Hematopoietic multipotent progenitor cell (in vitro differentiated cells): ENCODE data around the gene SIN3A. TPM values are rescaled to one million over a fixed set of nuclear protein-coding genes. Genes with fewer than 3 reads are reported as not detected.
"Not testable (repeated sequence)": the region's sequence is repeated elsewhere in the genome, so short reads cannot be mapped to it uniquely, and the experiment has no call there.

Source experiments
- DNase-seq, 3 donors: peaks; one replicate each; pipeline ENCODE4 v3.0.0-alpha.2; 2011 to 2015; ENCODE audit warnings: low read depth in 2 of 3, low spot score in 2 of 3
- total RNA-seq: library from RNA; depleted of rRNA; stranded (reverse); fragments of >200 nt; gene quantifications from one replicate; pipeline ENCODE4 v1.2.3, GENCODE V29; 2012

Gene SIN3A
- total RNA-seq, 1 donor = 71.4 TPM

DNA sequence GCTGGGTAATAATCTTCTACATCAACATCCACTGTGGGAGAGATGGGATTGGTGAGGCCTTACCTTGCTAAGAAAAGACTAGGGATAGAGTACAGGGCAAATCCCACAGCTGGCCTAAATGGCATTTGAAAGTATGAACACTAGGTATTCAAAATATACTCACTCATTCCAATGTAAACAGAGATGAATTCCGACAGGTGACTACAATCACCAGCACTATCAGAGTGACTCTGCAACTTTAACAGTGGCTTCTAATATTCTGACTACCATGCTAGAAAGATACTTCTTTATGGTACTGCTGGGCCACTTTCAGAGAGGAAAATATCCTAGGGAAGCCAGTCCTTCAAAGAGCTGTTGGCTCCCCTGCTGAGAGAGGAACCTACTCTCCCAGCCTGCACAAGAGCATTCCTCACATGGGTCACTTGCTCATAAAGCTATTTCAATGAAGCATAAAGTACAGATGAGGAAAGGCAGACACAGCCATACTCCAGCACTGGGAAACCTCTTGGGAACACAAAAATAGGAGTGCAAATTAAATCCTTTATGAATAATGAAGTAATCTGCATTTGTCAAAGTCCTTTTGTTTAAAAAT lies 61.6 kb downstream of the SIN3A start:
- no peak for DNase-seq

DNA sequence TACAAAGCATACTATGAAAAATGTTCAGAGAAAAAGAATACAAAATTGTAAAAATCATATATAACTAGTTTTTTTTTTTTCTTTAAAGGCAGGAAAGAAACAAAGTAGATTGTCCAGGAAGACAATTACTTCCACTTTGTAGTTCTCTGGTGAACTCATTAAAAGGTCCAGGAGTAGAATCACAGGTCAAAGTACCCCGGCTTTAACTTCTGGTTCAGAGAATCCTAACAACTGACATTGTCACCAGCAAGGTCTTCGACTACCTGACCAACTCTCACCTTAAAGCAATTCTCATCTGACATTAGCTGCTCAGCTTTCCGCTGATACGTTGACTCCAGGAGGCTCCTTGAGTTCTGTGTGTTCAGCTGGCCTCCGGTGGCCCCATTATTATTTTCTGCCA lies 67.5 kb downstream of the SIN3A start:
- not testable (repeated sequence) for DNase-seq

DNA sequence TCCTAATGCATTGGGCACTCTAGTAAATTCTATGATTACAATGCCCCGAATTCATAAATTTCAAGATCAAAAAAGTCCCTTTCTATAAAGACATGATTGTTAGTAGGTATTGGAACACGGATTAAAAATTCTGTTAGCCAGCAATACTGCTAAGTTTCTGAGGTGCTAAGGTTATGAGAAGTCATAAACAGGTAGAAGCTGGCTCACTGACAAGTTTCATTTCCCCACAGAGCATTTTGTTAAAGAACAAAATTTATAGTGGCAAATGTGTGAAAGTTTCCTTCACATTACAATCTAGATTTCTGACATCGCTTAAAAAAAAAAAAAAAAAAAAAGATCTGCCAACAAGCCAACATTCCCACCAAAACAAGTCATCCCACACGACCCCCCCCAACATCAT lies 70.7 kb downstream of the SIN3A start:
- no peak for DNase-seq

DNA sequence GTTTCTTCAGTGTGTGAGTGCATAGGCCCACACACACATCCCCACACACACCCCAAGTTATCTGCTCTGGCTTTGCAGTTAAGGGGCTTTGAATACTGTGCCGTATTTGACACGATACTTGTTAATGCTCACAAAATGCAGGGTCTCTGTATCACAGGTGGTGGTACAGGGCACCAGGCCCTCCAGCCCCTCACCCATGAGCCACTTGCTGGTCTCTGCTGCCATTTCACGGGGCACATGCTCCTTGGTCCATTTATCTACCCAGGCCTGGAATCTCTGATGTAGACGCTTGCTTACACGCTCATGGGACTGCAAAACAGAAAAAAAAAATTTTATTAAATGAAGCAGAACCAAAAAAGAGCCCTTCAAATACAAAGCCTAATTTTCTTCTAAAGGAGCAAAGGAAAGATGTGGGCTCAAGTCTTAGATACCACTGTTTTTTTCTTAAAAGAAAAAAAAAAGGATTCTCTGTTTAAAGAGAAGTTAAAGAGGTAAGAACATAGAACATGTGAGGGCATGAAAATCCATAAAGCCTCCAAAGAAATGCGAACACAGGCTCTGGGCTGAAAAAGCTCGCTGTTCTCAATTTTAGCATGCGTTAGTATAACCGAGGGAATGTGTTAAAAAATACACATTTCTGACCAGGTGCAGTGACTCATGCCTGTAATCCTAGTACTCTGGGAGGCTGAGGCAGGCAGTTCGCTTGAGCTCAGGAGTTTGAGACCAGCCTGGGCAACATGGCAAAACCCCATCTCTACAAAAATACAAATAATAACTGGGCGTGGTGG lies 79.4 kb downstream of the SIN3A start:
- no peak for DNase-seq

DNA sequence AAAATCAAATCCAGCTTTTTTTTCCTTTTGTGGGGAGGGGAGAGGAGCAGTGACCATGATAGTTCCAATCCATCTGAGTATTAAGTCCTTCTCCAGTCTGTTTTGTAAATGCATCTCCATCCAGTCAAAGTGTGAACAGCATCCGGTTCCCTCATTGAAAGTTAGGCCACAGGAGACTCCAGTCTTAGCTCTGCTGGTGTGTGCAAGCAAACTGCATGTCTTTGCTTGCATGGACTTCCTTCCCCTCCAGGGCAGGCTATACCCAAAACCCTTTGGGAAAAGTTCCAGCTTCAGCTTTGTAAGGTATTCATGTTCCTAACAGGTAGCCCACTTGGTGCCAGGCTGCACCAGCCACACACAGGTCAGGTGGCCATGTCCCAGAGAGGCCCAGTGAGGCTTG lies 80.0 kb downstream of the SIN3A start:
- no peak for DNase-seq

DNA sequence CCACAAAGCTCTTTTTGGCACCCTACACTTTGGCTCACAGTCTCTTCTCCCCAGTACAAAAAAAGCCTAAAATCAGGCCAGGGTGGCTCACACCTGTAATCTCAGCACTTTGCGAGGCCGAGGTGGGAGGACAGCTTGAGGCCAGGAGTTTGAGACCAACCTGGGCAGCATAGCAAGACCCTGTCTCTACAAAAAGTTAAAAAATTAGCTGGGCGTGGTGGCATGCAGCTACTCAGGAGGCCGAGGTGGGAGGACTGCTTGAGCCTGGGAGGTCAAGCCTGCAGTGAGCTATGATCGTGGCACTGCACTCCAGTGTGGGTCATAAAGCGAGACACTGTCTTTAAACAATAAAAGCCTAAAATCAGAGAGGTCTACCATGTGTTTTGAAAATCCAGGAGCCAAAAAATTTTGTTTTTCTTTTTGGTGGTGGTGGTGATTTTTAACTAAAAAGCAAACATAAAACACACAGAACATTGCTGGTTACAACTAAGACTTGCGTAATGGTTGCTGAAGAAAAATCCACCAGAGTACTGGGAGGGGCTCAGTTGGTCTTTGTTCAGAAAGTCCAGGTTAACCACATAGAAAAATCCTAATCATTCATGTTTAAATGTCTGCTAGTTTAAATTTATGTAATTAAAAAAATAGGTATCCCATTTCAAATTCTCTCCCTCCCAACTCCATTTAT lies 81.5 kb downstream of the SIN3A start:
- no peak for DNase-seq

DNA sequence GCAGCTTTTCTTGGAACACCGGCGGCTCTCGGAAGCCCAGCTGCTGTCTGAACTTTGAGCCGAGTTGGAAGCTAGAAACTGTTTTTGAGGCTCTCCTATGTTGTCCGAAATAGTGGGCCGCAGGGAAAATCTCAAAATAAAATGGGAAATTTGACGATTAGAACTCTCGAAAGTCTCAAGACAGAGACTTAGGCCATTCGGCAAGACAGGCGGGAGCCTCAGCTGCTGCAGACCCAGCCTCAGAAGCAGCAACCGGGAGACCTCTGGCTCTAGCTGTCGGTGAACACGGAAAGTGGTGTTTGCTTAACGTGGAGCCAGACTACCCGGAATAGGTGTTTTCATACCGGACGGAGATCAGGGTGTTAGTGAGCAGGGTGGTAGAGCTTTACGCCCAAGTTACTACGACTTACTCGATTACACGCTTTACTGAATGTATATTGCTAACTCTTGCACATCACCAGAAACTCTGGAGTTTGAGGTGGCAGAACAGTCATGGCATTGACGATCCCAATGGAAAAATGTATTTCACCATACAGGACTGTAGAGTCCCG lies 82.7 kb downstream of the SIN3A start:
- DNase-seq = no peak

DNA sequence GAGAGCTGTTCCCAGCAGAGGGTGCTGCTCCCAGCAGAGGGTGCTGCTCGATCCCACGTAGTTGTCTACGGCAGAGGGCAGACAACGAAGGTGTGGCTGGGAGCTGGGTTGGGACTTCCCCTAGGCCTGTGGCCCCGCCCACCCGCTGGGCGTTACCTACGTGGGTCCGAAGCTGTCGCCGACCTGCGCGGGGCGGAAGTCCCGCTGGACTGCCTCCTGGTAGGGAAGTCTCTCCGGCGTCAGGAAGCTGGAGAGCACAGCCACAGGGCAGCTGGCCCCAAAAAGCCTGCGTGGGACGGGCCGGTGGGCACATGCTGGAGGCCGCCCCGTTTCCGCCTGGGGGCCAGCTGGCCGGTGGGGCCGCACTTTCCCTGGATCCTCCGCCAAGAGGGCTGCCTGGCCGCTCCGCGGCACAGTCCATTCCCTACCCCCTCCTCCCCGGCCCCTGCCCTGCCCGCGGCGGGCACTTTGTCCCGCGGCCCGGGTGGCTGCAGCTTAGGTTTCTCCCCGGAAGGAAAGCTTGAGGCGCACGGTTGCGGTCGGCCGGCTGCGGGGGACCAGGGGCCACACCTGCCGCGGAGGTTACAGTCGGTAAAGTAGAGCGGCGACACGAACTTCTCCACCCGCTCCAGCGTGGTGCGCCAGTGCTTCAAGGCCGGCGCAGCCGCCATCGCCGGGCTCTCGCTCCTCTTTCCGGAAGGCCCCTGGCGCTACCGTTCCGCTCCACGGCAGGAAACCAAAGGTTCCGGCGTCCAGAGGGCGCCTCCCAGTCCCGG lies 83.4 kb downstream of the SIN3A start, which contains the start of gene MAN2C1:
Gene MAN2C1, minus strand, starts transcription at position 695 of the 776 bp plus-strand sequence. Its CDS starts 24 bp downstream, at position 671.
- DNase-seq = peak; percentile 78 to 93 (median 89)

DNA sequence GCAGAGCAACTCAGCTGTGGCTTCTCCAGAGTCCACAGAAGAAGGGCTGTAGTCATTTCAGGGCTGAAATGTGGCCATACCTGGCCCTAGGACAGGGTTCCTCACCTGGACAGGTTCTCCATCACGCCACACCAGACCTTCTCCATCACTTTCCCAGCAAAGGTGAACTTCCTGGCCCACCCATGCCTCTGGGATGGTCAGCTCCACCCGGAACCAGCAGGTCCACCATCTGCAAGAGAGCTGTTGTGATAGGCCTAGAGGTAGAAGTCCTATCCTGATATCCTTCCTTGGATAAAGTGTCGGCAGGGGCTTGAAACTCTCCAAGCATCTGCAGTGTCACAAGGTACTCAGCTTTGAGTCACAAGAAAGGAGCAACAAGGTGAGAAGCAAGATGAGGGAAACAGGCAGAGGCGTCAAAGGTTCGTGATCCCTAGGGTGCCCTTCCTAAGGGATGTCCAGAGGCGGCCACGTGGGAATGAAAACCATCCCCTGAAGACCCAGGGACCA lies 84.0 kb downstream of the SIN3A start:
- no peak for DNase-seq

DNA sequence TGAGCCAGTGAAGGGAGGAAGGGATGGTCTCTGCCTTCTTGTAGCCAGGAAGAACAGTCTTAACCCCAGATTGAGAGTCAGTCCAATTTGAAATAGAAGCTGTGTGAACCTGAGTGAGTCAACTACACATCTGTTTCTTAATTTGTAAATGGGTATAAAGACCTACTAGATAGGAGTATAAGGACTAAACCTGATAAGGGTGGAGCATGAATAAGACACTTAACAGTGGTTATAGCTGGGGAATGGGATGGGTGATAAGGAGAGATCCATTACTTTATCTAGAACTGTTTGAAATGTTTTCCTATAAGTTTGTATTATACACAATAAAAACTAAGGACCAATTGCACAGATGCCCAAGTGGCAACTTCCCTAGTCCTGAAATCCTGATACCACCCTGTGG lies 84.5 kb downstream of the SIN3A start:
- DNase-seq = no peak

DNA sequence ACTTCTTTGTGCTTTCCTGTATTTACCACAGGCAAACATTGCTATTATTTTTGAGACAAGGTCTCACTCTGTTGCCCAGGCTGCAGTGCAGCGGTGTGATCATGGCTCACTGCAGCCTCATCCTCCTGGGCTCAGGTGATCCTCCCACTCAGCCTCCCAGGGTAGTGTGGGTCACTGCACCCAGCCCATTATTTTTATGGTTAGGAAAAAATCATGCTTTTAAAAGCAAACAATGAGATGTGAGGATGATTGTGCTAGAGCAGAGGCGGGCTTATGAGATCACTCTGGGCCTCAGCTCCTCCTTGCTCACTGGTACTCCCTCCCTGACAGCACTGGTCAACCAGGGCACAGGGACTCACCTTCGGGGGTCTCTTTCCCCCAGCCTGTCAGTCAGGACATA lies 85.3 kb downstream of the SIN3A start:
- DNase-seq = no peak

DNA sequence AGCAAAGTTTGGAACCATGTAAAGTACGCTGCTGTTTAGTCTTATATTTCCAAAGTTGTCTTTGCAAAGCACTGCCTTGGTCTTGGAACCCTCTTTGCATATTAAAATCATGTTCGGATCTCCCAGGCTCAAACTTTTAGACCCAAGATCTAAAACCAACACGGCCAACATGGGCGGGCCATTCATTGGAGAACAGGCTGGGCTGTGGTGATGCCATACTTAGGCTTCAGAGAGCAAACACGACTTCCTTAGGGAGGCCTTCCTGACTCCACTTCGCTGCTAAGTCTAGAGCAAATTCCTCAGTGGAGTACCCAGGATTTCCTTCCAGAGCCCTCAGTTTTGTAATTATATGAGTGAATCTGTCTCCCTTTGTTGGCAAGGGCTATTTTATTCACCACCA lies 86.6 kb downstream of the SIN3A start:
- DNase-seq = no peak

DNA sequence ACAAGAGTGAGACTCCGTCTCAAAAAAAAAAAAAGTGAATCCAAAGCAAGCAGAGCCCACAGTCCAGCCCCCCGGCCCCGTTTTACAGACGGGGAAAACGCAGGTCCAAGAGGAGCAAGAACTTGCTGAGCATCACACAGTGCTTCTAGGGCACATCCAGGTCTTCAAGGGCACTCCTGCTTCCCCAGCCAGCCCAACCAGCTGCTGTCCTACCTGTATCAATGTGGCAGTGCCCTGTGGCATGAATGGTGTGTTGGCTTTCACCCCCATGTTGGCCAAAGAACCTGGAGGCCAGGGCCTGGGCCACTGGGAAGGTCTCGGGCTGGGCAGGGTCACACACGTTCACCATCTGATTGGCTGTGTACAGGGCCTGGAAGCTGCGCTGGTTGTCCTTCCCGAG lies 87.7 kb downstream of the SIN3A start:
- no peak for DNase-seq

DNA sequence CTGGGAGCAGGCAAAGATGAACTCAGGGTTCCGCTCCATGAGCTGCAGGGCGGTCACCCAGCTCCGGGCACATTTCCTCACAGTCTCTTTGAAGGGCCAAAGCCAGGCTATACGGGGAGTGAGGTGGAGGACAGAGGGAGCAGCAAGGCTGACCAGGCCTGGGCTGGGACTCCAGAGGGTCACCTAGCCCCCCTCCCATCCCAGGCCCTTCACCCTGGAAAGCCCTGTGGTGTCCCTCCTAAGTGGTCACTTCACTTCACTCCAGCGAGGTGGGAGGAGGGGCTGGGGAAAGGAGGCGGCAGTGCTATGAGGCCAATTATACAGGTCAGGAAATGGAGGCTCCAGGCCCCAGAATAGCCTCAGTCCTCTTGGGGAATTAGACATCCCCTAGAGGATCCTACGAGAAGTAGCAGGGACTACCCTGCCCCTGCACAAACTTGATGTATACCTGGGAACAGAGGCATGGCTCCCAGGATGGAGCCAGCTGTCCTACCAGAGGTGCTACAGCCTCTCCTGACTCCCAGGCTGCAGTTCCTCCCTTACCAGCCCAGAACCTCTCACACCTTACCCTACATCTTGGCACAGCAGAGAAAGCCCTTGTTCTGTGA lies 88.7 kb downstream of the SIN3A start:
- no peak for DNase-seq

DNA sequence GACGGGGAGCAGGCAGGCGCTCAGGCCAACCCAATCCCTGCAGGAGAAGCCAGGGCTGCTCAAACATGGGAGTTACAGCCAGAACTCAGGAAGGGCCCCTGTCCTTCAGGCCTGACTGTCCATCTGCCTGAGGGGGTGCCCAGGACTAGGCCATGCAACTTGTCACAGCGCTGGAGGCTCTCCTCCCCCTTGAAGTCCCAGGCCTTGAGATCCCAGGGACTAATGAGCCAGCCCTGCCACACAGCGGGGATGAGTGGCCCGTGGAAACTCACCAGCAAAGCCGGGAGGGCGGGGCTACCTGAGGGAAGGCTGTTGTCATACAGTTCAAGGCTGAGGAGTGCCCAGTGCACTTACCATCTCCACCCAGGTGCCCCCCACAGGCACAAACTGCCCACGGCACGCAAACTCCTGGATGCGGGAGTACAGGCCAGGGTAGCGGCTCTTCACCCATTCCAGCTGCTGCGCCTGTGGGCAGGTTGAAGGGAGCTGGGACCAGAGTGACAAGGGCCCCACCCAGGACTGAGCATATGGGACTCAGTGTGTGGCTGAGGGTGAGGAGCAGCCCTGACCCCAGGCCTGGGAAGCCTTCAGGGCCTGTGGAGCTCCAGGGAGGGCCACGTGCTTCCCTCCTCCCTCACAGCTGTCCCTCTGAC lies 89.4 kb downstream of the SIN3A start:
- no peak for DNase-seq

DNA sequence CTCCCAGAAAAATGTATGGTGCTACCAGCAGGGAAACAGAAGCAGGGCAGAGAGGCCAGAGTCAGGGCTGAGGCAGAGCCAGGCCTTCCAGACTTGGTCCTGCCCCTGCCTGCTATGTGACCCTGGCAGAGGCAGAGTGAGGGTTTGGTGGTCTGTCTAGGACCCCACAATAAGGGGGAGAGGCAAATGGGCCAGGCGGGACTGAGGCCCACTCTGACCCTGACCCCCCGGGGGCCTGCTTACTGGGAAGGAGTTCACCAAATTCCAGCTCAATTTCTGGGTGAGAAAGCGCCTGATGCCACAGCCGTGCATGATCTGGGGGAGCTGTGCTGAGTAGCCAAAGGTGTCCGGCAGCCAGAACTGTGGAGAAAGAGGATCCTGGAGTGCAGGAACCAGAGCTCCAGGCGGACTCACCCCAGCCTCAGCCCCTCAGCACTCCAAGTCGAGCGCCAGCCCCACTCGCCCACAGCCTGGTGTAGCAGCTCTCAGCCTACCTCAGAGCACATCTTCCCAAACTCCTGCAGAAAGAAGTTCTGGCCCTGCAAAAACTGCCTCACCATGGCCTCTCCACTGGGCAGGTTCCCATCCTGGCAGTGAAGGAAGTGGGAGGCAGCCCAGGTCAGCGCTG lies 90.0 kb downstream of the SIN3A start:
- DNase-seq = no peak

DNA sequence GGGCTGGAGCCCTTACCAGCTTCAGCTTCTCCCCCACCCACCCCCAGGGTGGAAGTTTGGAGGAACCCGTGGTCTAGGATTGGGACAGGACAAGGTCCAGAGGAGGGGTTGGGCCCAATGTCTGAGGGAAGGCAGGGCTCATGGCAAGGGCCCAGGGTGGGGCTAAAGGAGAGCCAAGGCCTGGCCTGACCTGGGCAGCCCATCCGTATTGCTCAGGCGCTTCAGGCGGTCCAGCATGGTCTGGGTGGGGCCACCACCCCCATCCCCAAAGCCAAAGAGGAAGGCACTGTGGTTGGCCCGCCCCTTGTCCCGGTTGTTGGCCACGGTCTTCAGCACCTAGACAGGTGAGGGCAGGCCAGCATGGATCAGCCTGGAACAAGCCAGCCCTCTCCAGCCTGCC lies 90.6 kb downstream of the SIN3A start:
- no peak for DNase-seq

DNA sequence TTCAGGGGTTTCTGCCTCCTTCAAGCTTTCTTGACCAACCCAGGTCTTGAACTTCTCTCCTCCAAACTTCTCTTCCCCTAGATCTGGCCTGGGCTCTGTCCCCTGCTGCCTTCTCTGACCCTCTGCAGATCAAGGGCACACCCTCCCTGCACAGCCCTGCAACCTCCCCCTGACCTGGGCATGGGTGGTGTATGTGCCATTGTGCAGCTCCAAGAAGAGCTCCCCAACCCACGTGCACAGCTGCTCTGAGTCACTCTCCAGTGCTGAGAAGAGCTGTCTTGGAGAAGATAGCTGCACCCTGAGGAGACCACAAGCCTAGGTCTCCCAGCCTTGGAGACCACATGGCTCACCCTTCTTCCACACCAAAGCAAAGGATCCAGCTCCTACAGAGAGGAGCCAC lies 91.1 kb downstream of the SIN3A start:
- DNase-seq = no peak

DNA sequence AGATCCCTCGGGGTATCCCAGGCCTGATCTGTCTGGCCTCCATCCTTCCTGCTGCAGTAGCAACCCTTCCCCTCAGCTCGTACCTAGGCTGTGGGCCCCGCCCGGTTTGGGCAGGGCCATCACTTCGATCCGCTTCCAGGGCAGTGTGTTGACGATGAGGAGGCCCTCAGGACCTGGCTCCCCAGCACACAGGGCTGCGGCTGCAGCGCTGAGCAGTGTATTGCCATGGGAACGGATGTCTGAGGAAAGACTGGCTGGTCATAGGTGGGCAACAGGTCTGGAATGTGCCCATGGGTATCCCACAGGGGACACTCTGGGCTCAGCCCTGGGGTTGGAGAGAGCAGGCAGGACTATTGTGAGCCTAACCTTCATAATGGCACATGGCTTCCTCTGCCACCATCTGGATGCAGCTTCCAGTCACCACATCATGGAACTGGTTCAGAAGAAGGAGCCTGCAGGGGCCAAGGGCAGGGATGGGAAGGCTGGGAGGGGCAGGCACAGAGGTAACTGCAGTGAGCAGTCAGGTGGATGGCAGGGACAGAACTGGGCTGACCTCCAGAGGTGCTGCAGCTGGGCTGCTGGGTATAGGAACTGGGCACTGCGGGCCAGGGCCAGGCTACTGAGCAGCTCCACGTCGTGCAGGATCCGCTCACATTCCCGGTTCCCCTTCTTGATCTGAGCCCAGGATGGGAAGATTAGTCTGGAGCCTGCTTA lies 91.8 kb downstream of the SIN3A start:
- DNase-seq = no peak
